ENCODE measurements around the gene CORO6. TPM values are rescaled to one million over a fixed set of nuclear protein-coding genes. Genes with fewer than 3 reads are reported as not detected.

CORO6 gene
- total and polyA plus RNA-seq, 4 donors: 8.0 to 21.4 (median 13.7) TPM

DNA sequence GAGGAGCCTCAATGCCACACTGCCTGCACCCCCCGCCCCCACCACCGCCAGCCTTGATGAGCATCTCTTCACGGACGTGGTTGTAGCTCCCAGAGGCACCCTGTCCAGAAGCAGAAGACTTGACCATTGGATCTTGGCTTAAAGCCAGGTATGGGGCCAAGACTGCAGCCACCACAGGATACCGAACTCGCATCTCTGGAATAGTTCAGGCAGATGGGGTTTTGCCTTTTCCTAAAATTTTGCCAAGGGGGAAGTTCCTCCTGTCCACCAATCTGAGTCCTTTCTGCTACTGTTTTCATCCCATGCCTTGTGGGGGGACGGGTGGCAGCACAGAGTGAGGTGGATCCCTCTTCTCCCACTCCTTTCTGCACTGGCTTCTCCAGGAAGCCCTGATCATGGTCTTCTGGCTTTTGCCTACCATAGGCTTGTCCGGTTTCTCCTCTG, 939 bp downstream of the CORO6 start:
- Histone ChIP-seq H3K9me3 (ENCODE audit: control insufficient read depth, insufficient read depth, low read length) (no peaks in the 10 kb centered on the region), H3K27ac (ENCODE audit: low read depth, low read length) (no peak overlapping the region), H3K27me3 (ENCODE audit: control insufficient read depth, insufficient read depth, low read length) (peaks cover 47% of the 10 kb centered on the region), H3K4me1 (ENCODE audit: control insufficient read depth, insufficient read depth, low read length) (peaks cover 42% of the 10 kb centered on the region), H3K4me3 (ENCODE audit: low read depth, low read length) (peak overlapping the region; percentile 55), H3K36me3 (ENCODE audit: control insufficient read depth, insufficient read depth, low read length) (no peaks in the 10 kb centered on the region)
- no peak for DNase-seq (ENCODE audit: low read depth in 4 of 6, low spot score in 6 of 6)
- WGBS (ENCODE audit: insufficient coverage): 93% methylated on average over 4 of the region's 8 CpGs

- no peak overlapping the region for H3K27ac ChIP-seq (ENCODE audit: low read depth, low read length)
- DNase-seq (ENCODE audit: low read depth in 4 of 6, low spot score in 6 of 6): no peak
- H3K4me1 ChIP-seq (ENCODE audit: control insufficient read depth, insufficient read depth, low read length): peaks cover 50% of the 10 kb centered on the region
- H3K27me3 ChIP-seq (ENCODE audit: control insufficient read depth, insufficient read depth, low read length): peaks cover 55% of the 10 kb centered on the region
- no peaks in the 10 kb centered on the region for H3K9me3 ChIP-seq (ENCODE audit: control insufficient read depth, insufficient read depth, low read length)
- H3K4me3 ChIP-seq (ENCODE audit: low read depth, low read length): no peak overlapping the region
- no peaks in the 10 kb centered on the region for H3K36me3 ChIP-seq (ENCODE audit: control insufficient read depth, insufficient read depth, low read length)
- WGBS (ENCODE audit: insufficient coverage): 94% methylated on average over 10 of the region's 12 CpGs
These were observed 1.8 kb downstream of the CORO6 start for GRCh38 chr17:29620779-29621500.

GRCh38 chr17:29620271-29620670, 2.4 kb downstream of the CORO6 start:
- Histone ChIP-seq H3K4me3 (ENCODE audit: low read depth, low read length) (no peak overlapping the region), H3K27ac (ENCODE audit: low read depth, low read length) (no peak overlapping the region), H3K27me3 (ENCODE audit: control insufficient read depth, insufficient read depth, low read length) (peaks cover 59% of the 10 kb centered on the region), H3K9me3 (ENCODE audit: control insufficient read depth, insufficient read depth, low read length) (no peaks in the 10 kb centered on the region), H3K36me3 (ENCODE audit: control insufficient read depth, insufficient read depth, low read length) (no peaks in the 10 kb centered on the region), H3K4me1 (ENCODE audit: control insufficient read depth, insufficient read depth, low read length) (peaks cover 57% of the 10 kb centered on the region)
- 92% methylated on average over 4 of the region's 4 CpGs for WGBS (ENCODE audit: insufficient coverage)
- no peak for DNase-seq (ENCODE audit: low read depth in 4 of 6, low spot score in 6 of 6)

DNA sequence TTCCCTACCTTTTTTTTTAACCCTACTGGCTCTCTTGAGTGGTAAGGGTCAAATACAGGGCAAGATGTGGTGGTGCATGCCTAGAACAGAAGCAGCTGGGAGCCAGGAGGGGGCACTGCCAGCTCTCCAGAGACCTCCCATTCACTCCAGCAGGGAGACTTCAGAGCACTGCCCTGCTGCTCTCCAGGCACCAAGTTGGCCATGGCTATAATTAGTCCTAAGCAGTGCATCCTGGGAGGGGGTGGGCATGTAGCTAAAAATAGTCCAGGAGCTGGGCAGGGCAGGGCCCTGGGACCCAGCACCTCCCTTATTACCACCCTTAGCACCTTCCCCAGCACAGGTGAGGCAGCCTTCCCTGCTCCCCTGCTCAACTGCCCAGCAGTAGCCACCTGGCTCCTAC, 3.5 kb downstream of the CORO6 start:
- peaks cover 67% of the 10 kb centered on the region for H3K4me1 ChIP-seq (ENCODE audit: control insufficient read depth, insufficient read depth, low read length)
- peaks cover 7% of the 10 kb centered on the region for H3K36me3 ChIP-seq (ENCODE audit: control insufficient read depth, insufficient read depth, low read length)
- peaks cover 59% of the 10 kb centered on the region for H3K27me3 ChIP-seq (ENCODE audit: control insufficient read depth, insufficient read depth, low read length)
- no peaks in the 10 kb centered on the region for H3K9me3 ChIP-seq (ENCODE audit: control insufficient read depth, insufficient read depth, low read length)
- no peak overlapping the region for H3K4me3 ChIP-seq (ENCODE audit: low read depth, low read length)
- no peak for DNase-seq (ENCODE audit: low read depth in 4 of 6, low spot score in 6 of 6)
- no peak overlapping the region for H3K27ac ChIP-seq (ENCODE audit: low read depth, low read length)

GRCh38 chr17:29618272-29619065, 4.2 kb downstream of the CORO6 start:
- no peak for DNase-seq (ENCODE audit: low read depth in 4 of 6, low spot score in 6 of 6)
- 38% methylated on average over 19 of the region's 22 CpGs for WGBS (ENCODE audit: insufficient coverage)
- H3K4me1 ChIP-seq (ENCODE audit: control insufficient read depth, insufficient read depth, low read length): peaks cover 74% of the 10 kb centered on the region
- no peak overlapping the region for H3K4me3 ChIP-seq (ENCODE audit: low read depth, low read length)
- no peak overlapping the region for H3K27ac ChIP-seq (ENCODE audit: low read depth, low read length)
- peaks cover 14% of the 10 kb centered on the region for H3K36me3 ChIP-seq (ENCODE audit: control insufficient read depth, insufficient read depth, low read length)
- H3K27me3 ChIP-seq (ENCODE audit: control insufficient read depth, insufficient read depth, low read length): peaks cover 59% of the 10 kb centered on the region
- H3K9me3 ChIP-seq (ENCODE audit: control insufficient read depth, insufficient read depth, low read length): no peaks in the 10 kb centered on the region

DNA sequence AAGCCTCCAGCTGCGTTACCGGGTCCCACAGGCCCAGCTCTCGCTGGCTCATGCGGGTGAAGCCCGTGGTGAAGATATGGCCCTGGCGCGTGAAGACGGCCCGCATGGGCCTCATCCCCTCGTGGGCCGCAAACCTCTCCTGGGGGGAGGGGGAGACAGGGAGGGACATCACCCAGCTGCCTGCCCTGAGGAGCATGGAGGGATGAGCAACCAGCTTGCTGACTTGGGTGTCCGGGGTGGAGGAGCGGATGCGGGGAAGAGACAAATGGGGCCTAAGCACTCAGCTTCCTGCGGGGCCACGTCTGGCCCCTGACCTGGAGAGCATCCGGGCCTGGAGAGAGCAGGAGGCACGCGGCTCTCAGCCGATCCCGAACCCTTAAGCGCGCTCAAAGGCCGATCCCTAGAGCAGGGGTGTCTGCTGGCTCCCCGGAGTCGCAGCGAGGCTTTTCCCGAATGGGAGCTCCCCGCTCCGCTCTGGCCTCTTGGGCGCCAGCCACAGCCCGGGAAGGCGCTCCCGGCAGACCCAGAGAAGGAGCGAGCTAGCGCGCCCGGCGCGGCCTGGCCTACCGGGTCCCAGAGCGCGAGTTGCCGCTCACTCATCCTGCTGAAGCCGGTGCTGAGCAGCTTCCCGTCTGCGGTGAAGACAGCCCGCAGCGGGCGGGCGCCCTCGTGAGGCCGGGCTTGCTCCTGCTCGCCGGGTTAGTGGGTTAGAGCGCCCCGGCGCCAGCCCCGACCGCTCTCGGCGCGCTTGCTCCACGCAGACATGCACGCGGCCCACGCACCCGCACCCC, 5.0 kb downstream of the CORO6 start:
- peaks cover 73% of the 10 kb centered on the region for H3K4me1 ChIP-seq (ENCODE audit: control insufficient read depth, insufficient read depth, low read length)
- peak overlapping the region; percentile 9 for H3K4me3 ChIP-seq (ENCODE audit: low read depth, low read length)
- WGBS (ENCODE audit: insufficient coverage): 5% methylated on average over 68 of the region's 68 CpGs
- peaks cover 56% of the 10 kb centered on the region for H3K27me3 ChIP-seq (ENCODE audit: control insufficient read depth, insufficient read depth, low read length)
- peak in 1 of 6 donors; percentile 59 for DNase-seq (ENCODE audit: low read depth in 4 of 6, low spot score in 6 of 6)
- peaks cover 18% of the 10 kb centered on the region for H3K36me3 ChIP-seq (ENCODE audit: control insufficient read depth, insufficient read depth, low read length)
- H3K27ac ChIP-seq (ENCODE audit: low read depth, low read length): no peak overlapping the region
- H3K9me3 ChIP-seq (ENCODE audit: control insufficient read depth, insufficient read depth, low read length): no peaks in the 10 kb centered on the region

DNA sequence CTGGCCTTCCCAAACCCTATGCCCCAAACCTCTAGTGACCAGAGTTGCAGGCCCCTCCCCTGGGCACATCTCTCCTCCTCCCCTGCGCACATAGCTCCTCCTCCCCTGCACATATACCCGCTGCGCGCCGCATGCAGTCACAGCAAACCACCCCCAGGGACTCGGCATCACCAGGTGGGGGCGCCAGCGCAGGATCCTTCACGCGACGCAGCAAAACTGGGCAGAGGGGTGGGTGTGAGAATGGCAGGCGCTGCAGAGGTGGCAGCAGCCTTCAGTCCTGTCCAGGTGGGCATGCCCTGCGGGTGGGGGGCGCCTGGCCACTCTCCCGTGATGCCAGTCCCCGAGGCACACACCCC, 5.6 kb downstream of the CORO6 start:
- H3K36me3 ChIP-seq (ENCODE audit: control insufficient read depth, insufficient read depth, low read length): peaks cover 23% of the 10 kb centered on the region
- H3K4me1 ChIP-seq (ENCODE audit: control insufficient read depth, insufficient read depth, low read length): peaks cover 67% of the 10 kb centered on the region
- 2% methylated on average over 11 of the region's 16 CpGs for WGBS (ENCODE audit: insufficient coverage)
- peaks cover 53% of the 10 kb centered on the region for H3K27me3 ChIP-seq (ENCODE audit: control insufficient read depth, insufficient read depth, low read length)
- peak overlapping the region; percentile 9 for H3K4me3 ChIP-seq (ENCODE audit: low read depth, low read length)
- DNase-seq (ENCODE audit: low read depth in 4 of 6, low spot score in 6 of 6): peak in 2 of 6 donors; percentile 79 to 81
- no peaks in the 10 kb centered on the region for H3K9me3 ChIP-seq (ENCODE audit: control insufficient read depth, insufficient read depth, low read length)
- no peak overlapping the region for H3K27ac ChIP-seq (ENCODE audit: low read depth, low read length)

- Histone ChIP-seq H3K27ac (ENCODE audit: low read depth, low read length) (no peak overlapping the region), H3K4me3 (ENCODE audit: low read depth, low read length) (peak overlapping the region; percentile 31), H3K27me3 (ENCODE audit: control insufficient read depth, insufficient read depth, low read length) (peaks cover 50% of the 10 kb centered on the region), H3K4me1 (ENCODE audit: control insufficient read depth, insufficient read depth, low read length) (peaks cover 65% of the 10 kb centered on the region), H3K9me3 (ENCODE audit: control insufficient read depth, insufficient read depth, low read length) (no peaks in the 10 kb centered on the region), H3K36me3 (ENCODE audit: control insufficient read depth, insufficient read depth, low read length) (peaks cover 30% of the 10 kb centered on the region)
- no peak for DNase-seq (ENCODE audit: low read depth in 4 of 6, low spot score in 6 of 6)
- WGBS (ENCODE audit: insufficient coverage): 19% methylated on average over 30 of the region's 32 CpGs
These were observed 6.2 kb downstream of the CORO6 start for GRCh38 chr17:29616300-29617048.
